Inflammatory macrophage treated with lipopolysaccharide for 4 hours (primary cell): Measurements from ENCODE around the gene CRTC2.
"Not testable (repeated sequence)": the region's sequence is repeated elsewhere in the genome, so short reads cannot be mapped to it uniquely, and the experiment has no call there.

ENCODE experiments used
- DNase-seq: peaks from one replicate; pipeline ENCODE4 v3.0.0-alpha.2; 2020

CRTC2 gene

GRCh38 chr1:153922972-153923925, 35.2 kb downstream of the CRTC2 start, which contains the start of gene GATAD2B:
GATAD2B (minus strand) TSS chr1:153922972; CDS start chr1:153828347, 94,625 bp downstream.
- DNase-seq, result peak; percentile 100

- peak; percentile 6 for DNase-seq
These were observed 36.1 kb downstream of the CRTC2 start for GRCh38 chr1:153922076-153922971.

- DNase-seq, result no peak
These were observed 36.7 kb downstream of the CRTC2 start for GRCh38 chr1:153921803-153922075.

GRCh38 chr1:153921080-153921802, 37.2 kb downstream of the CRTC2 start:
- no peak for DNase-seq

- DNase-seq, result peak; percentile 23
These were observed 38.2 kb downstream of the CRTC2 start for GRCh38 chr1:153919876-153920852.

GRCh38 chr1:153916297-153916696, 42.1 kb downstream of the CRTC2 start:
- no peak for DNase-seq

- DNase-seq, result no peak
These were observed 46.1 kb downstream of the CRTC2 start for GRCh38 chr1:153912349-153912748.

GRCh38 chr1:153910560-153910959, 47.9 kb downstream of the CRTC2 start:
- DNase-seq, result not testable (repeated sequence)

GRCh38 chr1:153908071-153908470, 50.3 kb downstream of the CRTC2 start:
- no peak for DNase-seq

- no peak for DNase-seq
These were observed 51.3 kb downstream of the CRTC2 start for GRCh38 chr1:153907134-153907533.

GRCh38 chr1:153906396-153906795, 52.0 kb downstream of the CRTC2 start:
- no peak for DNase-seq

- DNase-seq, result not testable (repeated sequence)
These were observed 52.5 kb downstream of the CRTC2 start for GRCh38 chr1:153905908-153906307.

GRCh38 chr1:153903841-153904455, 54.5 kb downstream of the CRTC2 start:
- no peak for DNase-seq

GRCh38 chr1:153899509-153899908, 58.9 kb downstream of the CRTC2 start:
- no peak for DNase-seq
